Esophagus squamous epithelium (tissue), 4 donors: Measurements from ENCODE around the gene IKZF1.

Experiments used
- POLR2A ChIP-seq, 4 donors: fragments of 450-650 bp; IDR thresholded peaks; one replicate each; pipeline ENCODE4 v1.6.1; 2017; ENCODE audit warnings: antibody characterized with exemption in 4 of 4, mild to moderate bottlenecking in 4 of 4, moderate library complexity in 3 of 4
- TF ChIP-seq, protein P1 (sequence below), 6 experiments: fragments of 450-650 bp in 4 of 6; fragments of 200-600 bp in 2 of 6; sonication (generic) in 2 of 6; IDR thresholded peaks; one replicate each; pipeline ENCODE4 v1.5.1; 2016 to 2019; ENCODE audit warnings: antibody characterized with exemption in 6 of 6, mild to moderate bottlenecking in 4 of 6, moderate library complexity in 4 of 6

DNA sequence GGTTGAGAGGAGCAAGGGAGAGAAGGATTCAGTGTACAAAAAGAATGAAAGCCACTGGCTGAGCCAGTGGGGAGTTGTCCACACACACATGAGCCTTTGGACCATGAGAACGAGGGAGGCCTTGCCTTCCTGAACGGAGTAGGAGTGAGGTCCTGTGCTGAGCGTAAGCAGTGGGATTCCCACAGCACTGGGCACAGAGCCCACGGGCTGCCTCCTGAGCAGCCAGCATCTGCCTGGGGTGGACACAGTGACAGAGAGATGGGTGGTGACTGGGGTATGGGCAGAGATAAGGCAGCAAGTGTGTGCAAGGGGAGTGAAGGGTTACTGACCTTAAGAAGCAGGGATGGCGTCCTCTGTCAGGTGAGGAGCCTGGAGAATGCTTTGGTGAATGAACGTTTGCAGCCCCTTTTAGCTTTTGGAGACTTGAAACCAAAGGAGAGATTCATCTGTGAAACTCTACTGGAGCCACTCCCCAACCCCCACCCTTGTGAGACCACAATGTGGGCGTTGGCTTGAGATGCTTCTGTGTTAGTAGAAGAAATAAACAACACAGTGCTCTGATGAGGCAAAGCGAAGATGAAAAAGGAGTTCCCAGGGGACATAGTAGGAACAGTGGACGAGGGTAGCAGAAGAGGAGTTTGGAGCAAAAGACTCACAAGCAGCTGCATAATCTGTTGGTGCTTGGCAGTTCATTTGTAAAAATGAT is 89.2 kb downstream of the IKZF1 start:
- TF ChIP-seq, protein P1, sequence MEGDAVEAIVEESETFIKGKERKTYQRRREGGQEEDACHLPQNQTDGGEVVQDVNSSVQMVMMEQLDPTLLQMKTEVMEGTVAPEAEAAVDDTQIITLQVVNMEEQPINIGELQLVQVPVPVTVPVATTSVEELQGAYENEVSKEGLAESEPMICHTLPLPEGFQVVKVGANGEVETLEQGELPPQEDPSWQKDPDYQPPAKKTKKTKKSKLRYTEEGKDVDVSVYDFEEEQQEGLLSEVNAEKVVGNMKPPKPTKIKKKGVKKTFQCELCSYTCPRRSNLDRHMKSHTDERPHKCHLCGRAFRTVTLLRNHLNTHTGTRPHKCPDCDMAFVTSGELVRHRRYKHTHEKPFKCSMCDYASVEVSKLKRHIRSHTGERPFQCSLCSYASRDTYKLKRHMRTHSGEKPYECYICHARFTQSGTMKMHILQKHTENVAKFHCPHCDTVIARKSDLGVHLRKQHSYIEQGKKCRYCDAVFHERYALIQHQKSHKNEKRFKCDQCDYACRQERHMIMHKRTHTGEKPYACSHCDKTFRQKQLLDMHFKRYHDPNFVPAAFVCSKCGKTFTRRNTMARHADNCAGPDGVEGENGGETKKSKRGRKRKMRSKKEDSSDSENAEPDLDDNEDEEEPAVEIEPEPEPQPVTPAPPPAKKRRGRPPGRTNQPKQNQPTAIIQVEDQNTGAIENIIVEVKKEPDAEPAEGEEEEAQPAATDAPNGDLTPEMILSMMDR (IDR thresholded peaks at IDR 0.05): no peak
- no peak for TF ChIP-seq POLR2A (IDR thresholded peaks at IDR 0.05)
